HEK293 (cell line): ENCODE measurements around the gene ADI1.

Experiments
- CTCF ChIA-PET: fragments of 350-600 bp; formaldehyde crosslinking; extraction: SDS; loops from one replicate; lab custom pipeline; 2021; ENCODE audit warnings: antibody characterized with exemption; lab: Yijun Ruan, JAX
- POLR2A ChIA-PET: fragments of 300-600 bp; formaldehyde crosslinking; extraction: SDS; loops from one replicate; lab custom pipeline; 2020; ENCODE audit warnings: antibody characterized with exemption, inconsistent platforms; lab: Yijun Ruan, JAX
- H3K27ac ChIP-seq: fragments of 200-500 bp; sonication (Bioruptor generic); 2 replicates; pipeline ENCODE4 v1.5.1; 2014; ENCODE audit warnings: low read depth, low read length, control low read depth, inconsistent platforms; ENCODE audit errors: extremely low read depth
- H3K36me3 ChIP-seq, 2 experiments: fragments of 200-500 bp in 1 of 2; sonication (Bioruptor generic) in 1 of 2; 1 replicate in 1 of 2; 2 replicates in 1 of 2; pipeline ENCODE4 v1.5.1; 2014 to 2017; ENCODE audit warnings: inconsistent platforms in 2 of 2, low read length in 2 of 2; ENCODE audit not compliant: control insufficient read depth in 2 of 2, insufficient read depth in 1 of 2
- H3K4me1 ChIP-seq: fragments of 200-500 bp; sonication (Bioruptor generic); 2 replicates; pipeline ENCODE4 v1.5.1; 2014; ENCODE audit warnings: mild to moderate bottlenecking, low read length, inconsistent platforms; ENCODE audit not compliant: control insufficient read depth, insufficient read depth
- H3K4me3 ChIP-seq: 2 replicates; pipeline ENCODE4 v1.5.1; 2011; ENCODE audit warnings: low read depth, mild to moderate bottlenecking, control low read depth, low read length, moderate library complexity
- H3K9me3 ChIP-seq: fragments of 200-500 bp; sonication (Bioruptor generic); 2 replicates; pipeline ENCODE4 v1.5.1; 2014; ENCODE audit warnings: low read depth, low read length, inconsistent platforms; ENCODE audit not compliant: control insufficient read depth, insufficient read depth
- GFI1B ChIP-seq: fragments of 450-650 bp; formaldehyde crosslinking; IDR thresholded peaks from 2 replicates; pipeline ENCODE4 v1.5.1; 2016; ENCODE audit warnings: missing biosample characterization, missing genetic modification characterization
- GLI4 ChIP-seq: fragments of 450-650 bp; formaldehyde crosslinking; IDR thresholded peaks from 2 replicates; pipeline ENCODE4 v1.5.1; 2016; ENCODE audit warnings: missing biosample characterization, missing genetic modification characterization
- SALL2 ChIP-seq: fragments of 450-650 bp; formaldehyde crosslinking; IDR thresholded peaks from 2 replicates; pipeline ENCODE4 v1.5.0; 2017; ENCODE audit warnings: missing biosample characterization, mild to moderate bottlenecking, missing genetic modification characterization, borderline replicate concordance
- SETDB1 ChIP-seq: IDR thresholded peaks from one replicate; pipeline ENCODE4 v1.6.1; 2017; ENCODE audit warnings: mild to moderate bottlenecking, low read length, moderate library complexity, mixed read lengths; ENCODE audit not compliant: insufficient read length
- SP3 ChIP-seq: fragments of 450-650 bp; formaldehyde crosslinking; IDR thresholded peaks from 2 replicates; pipeline ENCODE4 v1.5.1; 2016; ENCODE audit warnings: missing biosample characterization, missing genetic modification characterization
- ZBTB7A ChIP-seq: fragments of 450-650 bp; formaldehyde crosslinking; IDR thresholded peaks from 2 replicates; pipeline ENCODE4 v1.5.1; 2016; ENCODE audit warnings: low read depth, missing biosample characterization, missing genetic modification characterization
- ZNF202 ChIP-seq: fragments of 450-650 bp; formaldehyde crosslinking; IDR thresholded peaks from 2 replicates; pipeline ENCODE4 v1.5.1; 2016; ENCODE audit warnings: missing biosample characterization, missing genetic modification characterization, borderline replicate concordance
- ZNF394 ChIP-seq: fragments of 450-650 bp; formaldehyde crosslinking; IDR thresholded peaks from 2 replicates; pipeline ENCODE4 v1.5.1; 2016; ENCODE audit warnings: missing biosample characterization, missing genetic modification characterization, mild to moderate bottlenecking, moderate library complexity, borderline replicate concordance
- ZNF449 ChIP-seq: fragments of 450-650 bp; formaldehyde crosslinking; IDR thresholded peaks from 2 replicates; pipeline ENCODE4 v1.5.1; 2017; ENCODE audit warnings: missing biosample characterization, mild to moderate bottlenecking, missing genetic modification characterization, moderate library complexity
- ZNF561 ChIP-seq: fragments of 450-650 bp; IDR thresholded peaks from 2 replicates; pipeline ENCODE4 v1.5.1; 2018; ENCODE audit warnings: missing biosample characterization, missing genetic modification characterization, borderline replicate concordance
- ZNF658 ChIP-seq: fragments of 450-650 bp; formaldehyde crosslinking; IDR thresholded peaks from 2 replicates; pipeline ENCODE4; 2016; ENCODE audit warnings: missing biosample characterization, missing genetic modification characterization
- ZNF660 ChIP-seq: fragments of 450-650 bp; IDR thresholded peaks from 2 replicates; pipeline ENCODE4 v1.5.1; 2018; ENCODE audit warnings: missing biosample characterization, mild to moderate bottlenecking, missing genetic modification characterization
- ZNF701 ChIP-seq: fragments of 450-650 bp; formaldehyde crosslinking; IDR thresholded peaks from 2 replicates; pipeline ENCODE4 v1.5.1; 2016; ENCODE audit warnings: missing biosample characterization, missing genetic modification characterization
- ZNF776 ChIP-seq: fragments of 450-650 bp; formaldehyde crosslinking; IDR thresholded peaks from 2 replicates; pipeline ENCODE4 v1.5.0; 2017; ENCODE audit warnings: missing biosample characterization, missing genetic modification characterization, borderline replicate concordance
- ZNF792 ChIP-seq: fragments of 450-650 bp; formaldehyde crosslinking; IDR thresholded peaks from 2 replicates; pipeline ENCODE4 v1.5.1; 2016; ENCODE audit warnings: missing biosample characterization, missing genetic modification characterization
- TF ChIP-seq, protein P1 (sequence below): fragments of 450-650 bp; formaldehyde crosslinking; IDR thresholded peaks from 2 replicates; pipeline ENCODE4 v1.5.1; 2016; ENCODE audit warnings: missing biosample characterization, missing genetic modification characterization

The ADI1 gene

GRCh38 chr2:3558205-3559014, 39.1 kb upstream of the ADI1 start, which contains the start of gene RNASEH1 (continued):
- TF ChIP-seq ZNF701 (tag by site-specific recombination) (no peak), GLI4 (tag by site-specific recombination) (no peak), ZNF660 (tag by site-specific recombination) (no peak), SALL2 (no peak)
- TF ChIP-seq, all 188 proteins: peak for 33

DNA sequence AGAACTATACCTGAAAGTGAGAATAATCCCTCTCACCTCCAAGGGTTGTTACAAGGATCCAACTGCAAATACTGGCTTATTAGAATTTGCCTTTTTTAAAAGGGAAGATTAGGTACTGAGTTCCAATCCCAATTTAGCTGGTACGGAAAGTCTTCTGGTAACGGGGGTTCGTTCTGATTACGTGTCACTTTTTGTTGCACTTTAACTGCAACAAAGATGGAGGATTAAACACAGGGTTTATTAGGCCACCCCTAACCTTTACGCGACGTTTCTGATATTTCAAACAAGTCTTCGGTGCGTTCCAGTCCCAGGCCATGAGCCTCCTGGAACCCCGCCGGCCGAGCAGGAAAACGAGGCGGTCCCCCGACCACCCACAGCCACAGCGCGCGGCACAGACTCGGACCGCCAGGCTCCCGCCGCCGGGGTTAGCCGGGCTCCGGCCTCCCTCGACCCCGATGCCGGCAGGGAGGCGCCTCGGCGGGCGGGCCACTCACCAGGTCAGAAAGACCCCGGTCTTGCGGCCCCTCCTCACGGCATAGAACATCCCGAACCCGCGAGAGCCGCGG, 38.4 kb upstream of the ADI1 start:
- TF ChIP-seq GFI1B (tag by site-specific recombination) (no peak), ZNF561 (0 out of 2 replicates have a peak, but pooled peaks have one; percentile 16), ZNF792 (tag by site-specific recombination) (no peak)
- TF ChIP-seq, all 188 proteins: peak for 1
- POLR2A ChIA-PET = interaction anchor here (0.8 to 2.1 kb wide), 16 partner anchors 10 to 180 kb away, joined by 3 to 25 read pairs (median 6); partner anchors contain the start of genes ADI1, EIPR1 and RPS7

DNA sequence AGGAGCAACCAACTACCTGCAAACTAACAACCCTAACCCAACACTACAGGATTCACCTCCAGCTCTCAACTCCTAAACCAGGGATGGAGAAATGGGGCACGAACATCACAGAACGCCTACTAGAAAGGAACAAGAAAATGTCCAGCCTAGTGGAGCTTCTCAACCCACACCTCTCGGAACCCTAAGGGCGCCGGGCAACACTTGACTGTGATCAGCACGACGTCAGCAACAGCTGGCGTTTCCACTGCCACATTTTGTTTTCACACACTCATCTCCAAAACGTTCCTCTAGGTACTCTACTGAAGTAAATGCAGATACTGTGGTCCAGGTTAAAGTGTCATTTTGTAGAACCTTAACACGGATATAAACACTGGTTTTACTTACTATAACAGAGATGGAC, 34.6 kb upstream of the ADI1 start:
- no peak overlapping the region for H3K27ac ChIP-seq
- H3K9me3 ChIP-seq = no peaks in the 10 kb centered on the region
- POLR2A ChIA-PET = interaction anchor here (1.2 kb wide), 1 partner anchor 176 kb away, joined by 3 read pairs; the partner anchor contains the start of gene EIPR1
- TF ChIP-seq ZNF394 (tag by site-specific recombination) (no peak), ZNF202 (tag by site-specific recombination) (no peak), ZNF776 (no peak), ZNF658 (tag by site-specific recombination) (no peak), ZBTB7A (tag by site-specific recombination) (no peak)
- TF ChIP-seq, protein P1, sequence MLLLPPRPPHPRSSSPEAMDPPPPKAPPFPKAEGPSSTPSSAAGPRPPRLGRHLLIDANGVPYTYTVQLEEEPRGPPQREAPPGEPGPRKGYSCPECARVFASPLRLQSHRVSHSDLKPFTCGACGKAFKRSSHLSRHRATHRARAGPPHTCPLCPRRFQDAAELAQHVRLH (tag by site-specific recombination) = no peak
- H3K4me3 ChIP-seq = no peak overlapping the region
- 0 out of 2 replicates have a peak, but pooled peaks cover 3% of the 10 kb centered on the region for H3K4me1 ChIP-seq
- peaks cover 44 to 75% of the 10 kb centered on the region in 2 experiments for H3K36me3 ChIP-seq
- CTCF ChIA-PET = interaction anchor here (2.6 kb wide), 1 partner anchor 130 kb away, joined by 9 read pairs; no protein-coding TSS in a partner anchor

More for the DNA sequence above, 38.4 kb upstream of the ADI1 start:
- H3K36me3 ChIP-seq = peaks cover 24 to 42% of the 10 kb centered on the region in 2 experiments
- 0 out of 2 replicates have a peak, but pooled peaks cover 3% of the 10 kb centered on the region for H3K4me1 ChIP-seq
- H3K9me3 ChIP-seq = no peaks in the 10 kb centered on the region
- peak overlapping the region; percentile 96 for H3K4me3 ChIP-seq
- H3K27ac ChIP-seq = peak overlapping the region; percentile 73; the same call in 1 of the 2 replicates
- CTCF ChIA-PET = no interaction called here

DNA sequence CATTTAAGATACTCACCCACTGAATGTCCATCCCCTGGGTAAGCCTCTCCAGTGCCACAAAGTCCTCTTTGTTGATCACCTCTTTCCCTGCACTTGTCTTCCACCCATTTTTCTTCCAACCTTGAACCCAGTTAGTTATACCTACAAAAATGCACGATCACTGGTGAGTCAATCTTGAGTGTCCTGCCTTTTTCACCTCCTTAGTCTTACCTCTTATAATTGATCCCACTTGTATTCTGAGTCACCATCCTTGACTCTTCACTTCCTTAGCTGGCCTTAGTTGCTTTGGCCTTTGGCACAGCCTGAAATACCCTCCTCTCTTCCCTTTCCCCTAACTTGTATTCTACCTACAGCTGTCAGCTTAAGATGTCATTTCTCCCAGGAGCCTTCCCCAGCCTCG, 28.6 kb upstream of the ADI1 start:
- Histone ChIP-seq H3K9me3 (no peaks in the 10 kb centered on the region), H3K36me3 (peaks cover 57 to 97% of the 10 kb centered on the region in 2 experiments), H3K4me3 (no peak overlapping the region), H3K27ac (no peak overlapping the region), H3K4me1 (no peaks in the 10 kb centered on the region)
- TF ChIP-seq SP3 = no peak
- TF ChIP-seq ZNF449 (tag by site-specific recombination) = no peak
- no peak for TF ChIP-seq SETDB1
- CTCF ChIA-PET = no interaction called here
- POLR2A ChIA-PET = interaction anchor here (1.3 kb wide), 1 partner anchor 10 kb away, joined by 5 read pairs; the partner anchor contains the start of gene RNASEH1
